GM03348 (cell line): ENCODE results near the gene RGS16.

Source experiments
- DNase-seq: peaks from one replicate; pipeline ENCODE4 v3.0.0; 2012; ENCODE audit warnings: low spot score

RGS16 gene

DNA sequence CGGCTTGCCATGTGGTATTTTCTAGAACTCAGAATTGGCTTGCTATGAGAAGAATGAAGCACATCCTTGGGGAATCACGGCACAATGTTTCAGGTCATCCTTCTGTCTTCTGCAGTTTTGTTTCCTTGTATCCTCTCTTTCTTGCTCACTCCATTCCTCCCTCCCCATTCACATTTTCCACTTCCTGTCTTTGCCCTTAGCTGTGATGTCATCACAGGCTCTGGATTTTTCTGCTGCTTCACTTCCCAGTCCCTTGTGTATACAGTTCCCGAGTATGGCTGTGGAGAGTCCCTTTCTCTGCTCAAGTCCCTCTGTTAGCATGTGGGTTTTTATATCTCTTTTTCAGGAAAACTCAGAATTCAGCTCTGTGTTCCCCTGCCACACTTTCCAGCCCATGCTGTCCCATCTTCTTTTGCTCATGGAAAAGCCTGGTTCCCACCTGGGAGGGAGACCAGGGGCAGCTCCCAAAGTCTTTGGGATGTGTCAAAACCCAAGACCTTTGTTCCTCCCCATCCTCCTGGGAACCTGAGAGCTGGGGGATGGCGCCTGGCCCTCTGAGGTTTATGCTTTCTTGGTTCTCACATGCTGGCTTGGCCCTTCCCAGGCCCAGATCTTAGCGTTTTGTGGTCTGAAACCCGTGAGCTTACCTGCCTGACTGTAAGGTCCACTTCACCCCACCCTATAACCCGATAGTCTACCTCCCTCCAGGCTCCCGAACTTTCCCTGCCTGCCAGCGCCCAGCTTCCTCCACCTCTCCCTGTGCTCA is 4.8 kb upstream of the RGS16 start:
- no peak for DNase-seq

DNA sequence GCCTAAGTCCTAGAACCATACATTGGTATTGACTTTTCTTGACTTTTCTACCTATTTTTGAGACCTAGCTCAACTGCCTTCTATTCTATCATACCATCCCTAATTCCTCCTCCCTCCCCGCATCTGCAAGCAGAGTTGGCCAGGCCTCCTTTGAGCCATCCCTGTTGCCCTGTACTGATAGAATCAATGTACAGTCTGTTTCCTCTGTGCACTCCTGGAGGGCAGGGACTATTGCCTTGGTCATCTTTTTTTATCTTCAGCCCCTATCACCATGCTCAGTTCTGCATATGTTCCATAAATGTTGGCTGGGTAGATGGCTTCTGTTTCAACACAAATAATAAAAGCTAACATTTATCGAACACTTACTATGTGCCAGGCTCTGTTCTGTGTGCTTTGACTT is 4.0 kb upstream of the RGS16 start:
- DNase-seq: no peak

- no peak for DNase-seq
Measured at GRCh38 chr1:182607566-182607965, 3.4 kb upstream of the RGS16 start.

DNA sequence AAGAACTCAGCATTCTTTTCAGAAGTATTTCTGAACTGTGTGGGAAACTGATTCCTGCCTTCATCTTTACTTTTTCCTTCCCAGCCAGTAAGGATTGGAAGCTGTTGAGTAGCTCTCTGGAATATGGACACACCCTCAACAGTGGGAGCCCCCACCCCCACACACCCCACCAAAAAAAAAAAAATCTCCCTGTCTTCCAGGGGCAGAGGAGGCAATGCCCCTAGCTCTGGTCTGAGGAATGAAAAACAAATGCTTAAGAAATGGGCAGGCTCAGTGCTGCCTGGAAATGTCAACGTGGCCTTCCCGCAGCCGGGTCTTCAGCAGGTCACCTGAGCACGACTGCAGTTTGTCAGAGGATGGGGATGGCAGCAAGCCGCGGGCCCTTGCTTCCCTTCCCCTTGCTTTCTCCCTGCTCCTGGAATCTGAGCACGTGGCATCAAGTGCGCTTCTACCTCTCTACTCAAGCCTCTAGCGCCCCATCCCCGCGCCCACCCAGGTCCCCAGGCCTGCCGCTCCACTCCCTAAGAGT is 479 bp downstream of the RGS16 start:
- no peak for DNase-seq

GRCh38 chr1:182602935-182603645 is 1.1 kb downstream of the RGS16 start:
- peak; percentile 21 for DNase-seq

DNA sequence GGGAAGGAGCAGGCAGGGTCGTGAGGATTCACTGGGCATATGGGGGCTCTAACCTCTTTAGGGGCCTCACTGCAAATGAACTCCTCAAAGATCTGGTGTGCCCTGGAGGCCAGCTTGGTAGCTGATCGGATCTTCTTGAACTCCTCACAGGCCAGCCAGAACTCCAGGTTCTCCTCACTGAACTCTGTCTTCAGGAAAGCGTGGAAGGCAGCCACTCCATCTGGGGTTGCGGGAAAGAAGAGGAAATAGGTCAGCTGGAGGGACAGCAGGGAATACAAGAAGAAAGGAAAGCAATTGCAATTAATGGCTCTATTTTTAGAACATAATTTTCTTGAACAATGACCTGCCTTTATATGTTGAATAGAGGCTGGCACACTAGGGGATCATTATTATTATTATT is 2.3 kb downstream of the RGS16 start:
- no peak for DNase-seq

GRCh38 chr1:182601416-182601786 is 2.8 kb downstream of the RGS16 start:
- peak; percentile 77 for DNase-seq

- no peak for DNase-seq
Measured at GRCh38 chr1:182600745-182601415, 3.3 kb downstream of the RGS16 start.

DNA sequence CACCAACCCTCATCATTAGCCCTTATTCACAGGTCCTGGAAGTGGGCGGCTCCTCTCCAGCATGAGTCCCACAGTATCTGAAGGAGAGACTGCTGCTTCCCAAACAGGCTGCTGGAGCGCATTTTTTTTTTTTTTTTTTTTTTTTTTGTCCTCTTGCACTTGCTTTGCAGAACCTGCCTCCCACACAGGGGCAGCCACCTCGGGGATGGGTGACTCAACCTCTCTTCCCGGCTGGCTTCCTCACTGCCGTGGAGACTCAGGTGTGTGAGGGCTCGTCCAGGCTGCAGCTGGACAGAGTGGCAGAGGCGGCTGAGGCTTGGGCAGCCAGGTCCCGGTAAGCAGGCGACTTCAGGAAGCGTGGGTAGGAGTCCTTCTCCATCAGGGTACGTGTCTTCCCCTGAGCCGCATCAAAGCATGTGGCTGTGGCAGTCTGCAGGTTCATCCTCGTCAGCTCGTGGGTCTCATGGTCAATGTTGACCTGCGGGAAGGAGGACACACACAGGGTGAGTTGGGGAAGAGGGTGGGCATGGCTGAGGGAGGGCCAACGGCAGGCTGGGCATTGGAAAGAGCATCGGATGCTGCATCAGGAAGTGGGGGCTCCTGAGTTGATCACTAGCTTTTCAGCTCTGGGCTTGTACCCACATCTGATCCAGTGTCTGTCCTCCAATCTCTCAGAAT is 4.0 kb downstream of the RGS16 start:
- no peak for DNase-seq

GRCh38 chr1:182599339-182599738 is 4.8 kb downstream of the RGS16 start:
- no peak for DNase-seq

DNA sequence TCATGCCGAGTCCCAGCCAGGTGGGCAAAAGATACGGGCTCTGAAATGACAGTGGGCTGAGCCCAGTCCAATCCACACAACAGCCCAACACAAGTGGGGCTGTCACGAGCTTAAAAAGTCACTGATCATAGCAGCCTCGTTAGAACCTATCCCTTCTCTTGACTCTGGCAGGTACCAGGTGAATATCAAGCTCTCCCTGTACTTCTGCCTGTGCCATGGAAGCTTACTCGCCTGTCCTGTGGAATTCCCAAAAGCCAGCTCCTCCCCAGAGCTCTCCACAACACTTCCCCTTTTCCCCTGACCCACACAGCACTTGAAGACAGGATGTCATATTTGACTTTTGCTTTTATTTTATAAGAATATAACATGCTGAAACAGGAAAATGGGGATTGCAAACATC is 5.9 kb downstream of the RGS16 start:
- no peak for DNase-seq

GRCh38 chr1:182596934-182597333 is 7.3 kb downstream of the RGS16 start:
- no peak for DNase-seq

DNA sequence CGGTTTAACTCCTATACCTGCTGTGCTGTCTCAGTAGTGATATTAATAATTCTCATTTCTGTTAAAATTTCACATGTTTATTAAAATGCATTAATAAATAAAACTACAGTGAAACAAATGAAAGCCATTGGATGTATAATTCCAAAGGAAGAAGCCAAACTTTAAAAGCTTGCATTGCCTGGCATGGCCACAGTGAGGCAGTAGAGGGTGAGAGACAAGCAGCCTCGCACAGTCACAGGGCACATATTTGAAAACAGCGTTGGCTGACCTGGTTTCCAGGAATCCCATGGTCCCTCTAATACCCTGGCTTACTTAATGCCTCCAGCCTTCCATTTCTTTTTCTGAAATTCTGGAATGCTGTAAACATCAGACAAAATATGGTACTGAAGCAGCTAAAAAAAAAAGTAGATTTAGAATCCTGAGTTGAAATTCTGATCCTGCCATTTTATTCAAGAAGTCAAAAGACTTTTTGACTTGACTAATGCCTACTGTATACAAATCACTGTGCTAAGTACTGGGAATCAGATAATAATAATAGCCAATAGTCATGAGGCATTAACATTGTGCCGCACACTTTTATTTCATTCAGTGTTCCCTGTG is 8.4 kb downstream of the RGS16 start:
- peak; percentile 70 for DNase-seq

DNA sequence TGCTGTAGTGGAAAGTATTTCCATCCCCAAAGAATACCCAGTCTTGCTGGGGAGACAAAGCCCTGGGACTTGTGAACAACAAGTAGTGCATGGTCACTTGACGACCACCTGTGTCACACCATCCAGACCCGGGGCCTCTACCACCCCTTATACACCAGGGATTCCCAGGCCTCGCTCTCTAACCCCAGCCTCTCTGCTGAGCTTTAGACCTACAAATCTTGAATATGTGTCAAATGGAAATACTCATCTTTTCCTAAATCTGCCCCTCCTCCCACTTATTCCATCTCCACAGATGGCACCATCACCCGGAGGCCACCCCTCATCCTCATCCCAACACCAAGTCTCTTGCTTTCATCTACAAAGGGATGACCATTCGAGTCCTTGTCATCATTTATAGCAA is 14.3 kb downstream of the RGS16 start:
- DNase-seq: no peak

- DNase-seq: no peak
Measured at GRCh38 chr1:182589520-182589919, 14.7 kb downstream of the RGS16 start.

DNA sequence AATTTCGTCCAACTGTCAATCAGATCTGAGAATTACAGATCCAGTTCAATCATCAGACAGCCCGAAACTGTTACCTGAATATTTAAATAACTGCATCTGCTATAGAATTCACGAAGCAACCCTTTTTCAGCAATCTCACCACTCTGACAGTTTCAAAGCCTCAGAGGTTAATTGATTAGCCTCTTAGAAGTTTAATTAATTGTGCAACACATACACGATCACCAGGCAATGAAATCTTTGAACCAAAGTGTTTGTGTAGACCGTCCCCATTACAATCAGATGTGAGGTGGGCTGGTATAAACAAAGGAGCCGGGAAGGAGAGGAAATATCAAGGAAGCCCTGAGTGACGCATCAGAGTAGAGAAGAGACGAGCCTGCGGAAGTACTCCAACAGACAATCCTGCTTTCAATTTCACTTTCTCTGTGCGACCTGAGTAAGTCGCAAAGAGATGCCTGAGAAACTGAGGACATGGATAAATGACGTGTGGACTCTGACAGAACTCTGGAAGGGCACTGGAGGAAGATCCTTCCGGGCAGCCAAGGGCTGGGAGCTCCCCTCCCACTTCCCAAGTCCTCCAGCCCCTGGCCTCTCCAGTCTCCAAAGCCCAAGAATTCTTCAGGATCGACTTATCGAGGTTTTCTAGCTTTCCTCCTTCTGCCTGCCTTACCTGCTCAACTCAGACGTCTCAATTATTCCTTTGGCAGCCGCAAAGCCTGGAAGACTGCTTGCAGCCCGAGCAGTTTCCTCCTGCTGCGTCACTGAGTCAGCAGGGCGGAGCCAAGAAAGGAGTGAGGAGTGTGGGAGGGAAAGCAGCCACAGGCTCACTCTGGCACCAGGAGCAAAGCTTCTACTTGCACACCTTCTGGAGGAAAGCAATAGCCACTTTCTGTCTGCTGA is 15.4 kb downstream of the RGS16 start, which contains the start of gene RNASEL:
Gene RNASEL (minus strand): TSS at position 757 of the 897 bp plus-strand sequence. CDS start 2,450 bp downstream, outside the sequence.
- peak; percentile 71 for DNase-seq

DNA sequence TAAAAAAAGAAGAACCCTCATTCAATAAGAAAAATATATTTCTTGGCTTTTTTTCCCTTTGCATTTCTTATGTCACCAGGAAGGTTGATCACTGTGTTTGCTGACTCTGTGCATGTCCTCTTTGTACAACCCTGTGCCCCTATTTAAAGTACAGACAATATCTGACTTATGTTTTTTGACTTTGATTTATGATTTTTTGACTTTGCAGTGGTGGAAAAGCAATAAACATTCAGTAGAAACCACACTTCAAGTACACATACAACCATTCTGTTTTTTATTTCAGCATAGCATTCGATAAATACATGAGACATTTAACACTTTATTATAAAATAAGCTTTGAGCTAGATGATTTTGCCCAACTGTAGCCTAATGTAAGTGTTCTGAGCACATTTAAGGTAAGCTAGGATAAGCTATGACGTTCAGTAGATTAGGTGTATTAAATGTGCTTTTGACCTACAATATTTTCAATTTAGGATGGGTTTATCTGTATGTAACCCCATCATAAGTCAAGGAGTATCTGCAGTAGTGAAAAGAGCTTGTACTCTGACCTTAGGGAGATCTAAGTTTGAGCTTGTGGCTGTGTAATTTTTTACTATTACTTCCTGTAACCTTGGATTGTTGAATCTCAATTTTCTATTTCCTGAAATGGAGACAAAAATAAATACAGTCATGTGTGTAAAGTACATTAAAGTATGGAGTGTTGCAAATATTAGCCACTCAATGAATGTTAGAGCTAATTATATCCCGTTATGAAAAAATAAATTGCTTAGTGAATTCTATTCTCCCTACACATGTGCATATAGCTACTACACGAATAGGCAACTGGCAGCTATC is 16.3 kb downstream of the RGS16 start:
- no peak for DNase-seq

DNA sequence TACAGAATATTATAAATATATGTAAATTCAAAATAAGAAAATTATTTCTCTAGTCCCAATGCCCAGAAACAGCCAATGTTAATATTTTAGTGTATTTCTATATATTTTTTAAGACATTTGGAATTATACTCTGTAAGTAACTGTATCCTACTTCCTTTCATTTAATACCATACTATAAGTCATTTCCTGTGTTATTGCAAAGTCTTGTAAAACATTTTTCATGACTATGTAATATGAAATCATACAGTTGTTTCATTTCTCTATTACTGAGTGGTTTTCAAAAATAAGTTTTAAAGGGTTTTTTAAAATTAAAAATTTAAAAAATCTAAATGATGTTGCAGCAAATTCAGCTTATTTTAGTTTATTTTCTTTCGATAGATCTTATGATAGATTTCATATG is 17.1 kb downstream of the RGS16 start:
- no peak for DNase-seq

- DNase-seq: no peak
Measured at GRCh38 chr1:182586380-182586779, 17.8 kb downstream of the RGS16 start.

- DNase-seq: no peak
Measured at GRCh38 chr1:182584746-182585145, 19.4 kb downstream of the RGS16 start.
